CD4-positive, CD25-positive, alpha-beta regulatory T cell (primary cell): ENCODE measurements around the gene RNF115. TPM values are rescaled to one million over a fixed set of nuclear protein-coding genes. Genes with fewer than 3 reads are reported as not detected.
"Not testable (repeated sequence)": the region's sequence is repeated elsewhere in the genome, so short reads cannot be mapped to it uniquely, and the experiment has no call there.

Experiments used
- ATAC-seq, 2 donors: fragments of 150-1000 bp; cut with Tn5 transposase; one replicate each; pipeline ENCODE4 v1.10.0; 2021; ENCODE audit warnings: low read depth in 2 of 2, moderate number of reproducible peaks in 2 of 2, moderate library complexity in 1 of 2
- DNase-seq, 3 donors: peaks; one replicate each; pipeline versions ENCODE4 v3.0.0 to v3.0.0-alpha.2; 2012 to 2022; ENCODE audit warnings: mixed read lengths in 1 of 3
- H3K27ac ChIP-seq: one replicate; pipeline ENCODE4 v1.7.0; 2013; ENCODE audit warnings: mild to moderate bottlenecking, low read length; ENCODE audit not compliant: insufficient read depth, poor library complexity, severe bottlenecking
- H3K27me3 ChIP-seq: one replicate; pipeline ENCODE4 v1.7.0; 2013; ENCODE audit warnings: low read length; ENCODE audit not compliant: control insufficient read depth, insufficient read depth
- H3K36me3 ChIP-seq: one replicate; pipeline ENCODE4 v1.7.0; 2013; ENCODE audit warnings: mild to moderate bottlenecking, low read length, moderate library complexity; ENCODE audit not compliant: control insufficient read depth, insufficient read depth
- H3K4me1 ChIP-seq: 2 replicates; pipeline ENCODE4 v1.7.0; 2013; ENCODE audit warnings: mild to moderate bottlenecking, low read length; ENCODE audit not compliant: insufficient read depth, control insufficient read depth, poor library complexity, severe bottlenecking
- H3K4me3 ChIP-seq: one replicate; pipeline ENCODE4 v1.7.0; 2013; ENCODE audit warnings: low read depth, mild to moderate bottlenecking, low read length, moderate library complexity
- H3K9me3 ChIP-seq, 2 experiments: 1 replicate in 1 of 2; 2 replicates in 1 of 2; pipeline ENCODE4 v1.7.0; 2013; ENCODE audit warnings: low read length in 2 of 2, mild to moderate bottlenecking in 1 of 2, moderate library complexity in 1 of 2; ENCODE audit not compliant: control insufficient read depth in 2 of 2
- H3K27ac Mint-ChIP-seq, 3 donors: one replicate each; pipeline ENCODE4 v1.8.0; 2020 to 2022; ENCODE audit warnings: mild to moderate bottlenecking in 3 of 3, mixed read lengths in 3 of 3, moderate library complexity in 2 of 3
- H3K27me3 Mint-ChIP-seq: one replicate; pipeline ENCODE4 v1.8.0; 2022; ENCODE audit warnings: mild to moderate bottlenecking, mixed read lengths
- H3K36me3 Mint-ChIP-seq: one replicate; pipeline ENCODE4 v1.8.0; 2020; ENCODE audit warnings: mixed read lengths
- H3K4me1 Mint-ChIP-seq, 4 donors: one replicate each; pipeline ENCODE4 v1.8.0; 2020 to 2022; ENCODE audit warnings: mixed read lengths in 4 of 4, mild to moderate bottlenecking in 1 of 4
- H3K4me3 Mint-ChIP-seq, 4 donors: one replicate each; pipeline ENCODE4 v1.8.0; 2020 to 2022; ENCODE audit warnings: mild to moderate bottlenecking in 4 of 4, mixed read lengths in 4 of 4, moderate library complexity in 3 of 4
- H3K9me3 Mint-ChIP-seq, 7 donors: one replicate each; pipeline ENCODE4 v1.8.0; 2020 to 2022; ENCODE audit warnings: mixed read lengths in 7 of 7, mild to moderate bottlenecking in 3 of 7, moderate library complexity in 2 of 7
- polyA plus RNA-seq, 4 donors: library from polyadenylated mRNA; unstranded; fragments of 300-500 nt; fragmentation: Illumina TruSeq; gene quantifications; one replicate each; pipeline ENCODE4 v1.2.3, GENCODE V29; 2021
- total RNA-seq: library from RNA; stranded (reverse); gene quantifications from one replicate; pipeline ENCODE4 v1.2.3, GENCODE V29; 2022

Gene RNF115
- total and polyA plus RNA-seq, 5 donors from 2014 or later = 4.1 to 17.3 (median 6.2) TPM

- H3K27me3 ChIP-seq = no peaks in the 10 kb centered on the region
- H3K9me3 ChIP-seq = no peaks in the 10 kb centered on the region
- no peak overlapping the region for H3K27ac ChIP-seq
- Mint-ChIP-seq H3K4me3 (no peak overlapping the region), H3K4me1 (peaks cover 26 to 33% (median 31%) of the 10 kb centered on the region in 4 donors), H3K9me3 (no peaks in the 10 kb centered on the region), H3K27me3 (no peaks in the 10 kb centered on the region), H3K36me3 (peaks cover 33% of the 10 kb centered on the region), H3K27ac (peak overlapping the region in 1 of 3 donors; percentile 3)
- no peaks in the 10 kb centered on the region for H3K4me1 ChIP-seq
- DNase-seq (no peak), ATAC-seq (no peak)
- H3K36me3 ChIP-seq = peaks cover 23% of the 10 kb centered on the region
- H3K4me3 ChIP-seq = no peak overlapping the region
Observed at GRCh38 chr1:145784409-145784808, 39.5 kb downstream of the RNF115 start.

GRCh38 chr1:145782272-145783099 is 41.4 kb downstream of the RNF115 start:
- DNase-seq (no peak), ATAC-seq (no peak)
- peaks cover 27 to 34% (median 29%) of the 10 kb centered on the region in 4 donors for H3K4me1 Mint-ChIP-seq
- H3K27me3 Mint-ChIP-seq = no peaks in the 10 kb centered on the region
- no peak overlapping the region for H3K27ac Mint-ChIP-seq
- no peaks in the 10 kb centered on the region for H3K9me3 Mint-ChIP-seq
- H3K4me3 Mint-ChIP-seq = no peak overlapping the region
- Histone ChIP-seq H3K4me1 (no peaks in the 10 kb centered on the region), H3K27ac (no peak overlapping the region), H3K36me3 (peaks cover 19% of the 10 kb centered on the region), H3K9me3 (no peaks in the 10 kb centered on the region), H3K27me3 (no peaks in the 10 kb centered on the region), H3K4me3 (no peak overlapping the region)
- H3K36me3 Mint-ChIP-seq = peaks cover 25% of the 10 kb centered on the region

DNA sequence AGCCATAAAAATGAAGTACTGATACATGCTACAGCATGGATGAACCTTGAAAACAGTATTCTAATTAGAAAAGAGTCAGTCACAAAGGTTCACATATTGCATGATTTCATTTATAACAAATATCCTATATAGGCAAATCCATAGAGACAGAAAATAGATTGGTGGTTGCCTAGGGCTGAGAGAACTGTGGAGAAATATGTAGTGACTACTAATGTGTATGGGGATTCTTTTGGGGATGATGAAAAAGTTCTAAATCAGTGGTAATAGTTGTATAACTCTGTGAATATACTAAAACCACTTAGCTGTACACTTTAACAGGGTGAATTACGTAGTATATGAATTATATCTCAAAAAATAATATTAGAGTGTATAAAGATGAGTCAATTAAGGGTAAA is 45.8 kb downstream of the RNF115 start:
- Histone ChIP-seq H3K36me3 (peaks cover 7% of the 10 kb centered on the region), H3K27ac (no peak overlapping the region), H3K9me3 (no peaks in the 10 kb centered on the region), H3K4me1 (no peaks in the 10 kb centered on the region), H3K27me3 (no peaks in the 10 kb centered on the region), H3K4me3 (no peak overlapping the region)
- H3K27me3 Mint-ChIP-seq = no peaks in the 10 kb centered on the region
- H3K9me3 Mint-ChIP-seq = no peaks in the 10 kb centered on the region
- ATAC-seq = no peak
- peaks cover 14 to 24% (median 18%) of the 10 kb centered on the region in 4 donors for H3K4me1 Mint-ChIP-seq
- peaks cover 15% of the 10 kb centered on the region for H3K36me3 Mint-ChIP-seq
- H3K27ac Mint-ChIP-seq = peak overlapping the region in 1 of 3 donors; percentile 20
- DNase-seq = no peak
- H3K4me3 Mint-ChIP-seq = no peak overlapping the region

- ATAC-seq = no peak
- Histone ChIP-seq H3K27me3 (no peaks in the 10 kb centered on the region), H3K36me3 (peaks cover 5% of the 10 kb centered on the region), H3K27ac (no peak overlapping the region), H3K9me3 (no peaks in the 10 kb centered on the region), H3K4me1 (no peaks in the 10 kb centered on the region), H3K4me3 (no peak overlapping the region)
- Mint-ChIP-seq H3K27me3 (no peaks in the 10 kb centered on the region), H3K36me3 (peaks cover 15% of the 10 kb centered on the region), H3K4me3 (no peak overlapping the region), H3K4me1 (peaks cover 13 to 24% (median 21%) of the 10 kb centered on the region in 4 donors), H3K9me3 (no peaks in the 10 kb centered on the region), H3K27ac (peak overlapping the region in 1 of 3 donors; percentile 20)
- no peak for DNase-seq
Observed at GRCh38 chr1:145777357-145778145, 46.3 kb downstream of the RNF115 start.

GRCh38 chr1:145773423-145773822 is 50.5 kb downstream of the RNF115 start:
- peaks cover 17% of the 10 kb centered on the region for H3K36me3 Mint-ChIP-seq
- peaks cover 11 to 28% (median 20%) of the 10 kb centered on the region in 4 donors for H3K4me1 Mint-ChIP-seq
- DNase-seq (peak in 1 of 3 donors; percentile 29), ATAC-seq (no peak)
- no peaks in the 10 kb centered on the region for H3K27me3 Mint-ChIP-seq
- no peaks in the 10 kb centered on the region for H3K9me3 Mint-ChIP-seq
- peaks cover 30% of the 10 kb centered on the region for H3K36me3 ChIP-seq
- H3K9me3 ChIP-seq = no peaks in the 10 kb centered on the region
- H3K4me3 Mint-ChIP-seq = peak overlapping the region in 2 of 4 donors; percentile 47 to 71
- H3K27me3 ChIP-seq = no peaks in the 10 kb centered on the region
- H3K4me1 ChIP-seq = no peaks in the 10 kb centered on the region
- H3K27ac Mint-ChIP-seq = peak overlapping the region; percentile 80 to 97 (median 91)
- no peak overlapping the region for H3K4me3 ChIP-seq
- H3K27ac ChIP-seq = peak overlapping the region; percentile 19

GRCh38 chr1:145771056-145771455 is 52.8 kb downstream of the RNF115 start:
- no peaks in the 10 kb centered on the region for H3K9me3 ChIP-seq
- Mint-ChIP-seq H3K27ac (no peak overlapping the region), H3K4me1 (peaks cover 8 to 22% (median 20%) of the 10 kb centered on the region in 4 donors), H3K9me3 (no peaks in the 10 kb centered on the region), H3K27me3 (no peaks in the 10 kb centered on the region), H3K4me3 (no peak overlapping the region), H3K36me3 (peaks cover 17% of the 10 kb centered on the region)
- peaks cover 30% of the 10 kb centered on the region for H3K36me3 ChIP-seq
- DNase-seq = no peak
- no peak overlapping the region for H3K4me3 ChIP-seq
- H3K4me1 ChIP-seq = no peaks in the 10 kb centered on the region
- no peaks in the 10 kb centered on the region for H3K27me3 ChIP-seq
- H3K27ac ChIP-seq = no peak overlapping the region
- no peak for ATAC-seq

DNA sequence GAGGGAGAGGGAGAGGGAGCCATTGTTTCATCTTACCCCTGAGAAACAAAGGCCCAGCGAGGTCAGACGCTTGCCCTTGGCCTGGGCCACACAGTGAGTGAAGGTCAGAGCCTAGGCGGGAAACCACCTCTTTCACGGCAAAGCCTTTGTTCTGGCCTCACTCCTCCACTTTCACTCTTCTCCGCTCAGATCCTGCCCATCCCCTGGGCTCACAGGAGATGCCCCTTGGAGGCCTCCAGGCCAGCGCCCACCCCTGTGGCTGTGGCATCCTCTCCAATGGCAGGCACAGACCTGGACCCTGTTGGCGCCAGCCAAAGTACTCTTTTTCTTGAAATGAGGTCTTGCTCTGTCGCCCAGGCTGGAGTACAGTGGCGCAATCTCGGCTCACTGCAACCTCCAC is 55.9 kb downstream of the RNF115 start:
- not testable (repeated sequence) for H3K9me3 Mint-ChIP-seq, H3K27ac Mint-ChIP-seq
- peaks cover 12% of the 10 kb centered on the region for H3K36me3 Mint-ChIP-seq

More for the DNA sequence above, 55.9 kb downstream of the RNF115 start:
- not testable (repeated sequence) for H3K4me1 ChIP-seq, H3K27ac ChIP-seq, H3K4me3 Mint-ChIP-seq, ATAC-seq, H3K4me3 ChIP-seq, DNase-seq, H3K27me3 ChIP-seq, H3K27me3 Mint-ChIP-seq, H3K9me3 ChIP-seq
- H3K4me1 Mint-ChIP-seq = peaks cover 0 to 13% (median 5%) of the 10 kb centered on the region in 4 donors
- H3K36me3 ChIP-seq = peaks cover 30% of the 10 kb centered on the region
